GM23338 (cell line): ENCODE results near the gene APBA2. TPM values are rescaled to one million over a fixed set of nuclear protein-coding genes. Genes with fewer than 3 reads are reported as not detected.

Source experiments
- ATAC-seq: fragments of 200-7000 bp; cut with Tn5 transposase; 3 replicates; pipeline ENCODE4 v1.9.1; 2020
- DNase-seq: peaks from one replicate; pipeline ENCODE4 v3.0.0-alpha.2; 2015; ENCODE audit warnings: low spot score
- H2AFZ ChIP-seq: fragments of 200-600 bp; sonication (generic); 2 replicates; pipeline ENCODE4 v1.8.0; 2016; ENCODE audit warnings: antibody characterized with exemption, mild to moderate bottlenecking, moderate library complexity
- H3F3A ChIP-seq: fragments of 200-600 bp; sonication (generic); replicated peaks from 2 replicates; pipeline ENCODE4 v1.8.0; 2017; ENCODE audit warnings: antibody characterized with exemption, mixed run types, low read depth
- H3K27ac ChIP-seq: fragments of 200-600 bp; sonication (generic); 2 replicates; pipeline ENCODE4 v1.6.1; 2016; ENCODE audit warnings: low read depth
- H3K27me3 ChIP-seq: fragments of 200-600 bp; sonication (generic); 2 replicates; pipeline ENCODE4 v1.8.0; 2016; ENCODE audit warnings: mild to moderate bottlenecking, mixed run types, moderate library complexity; ENCODE audit not compliant: insufficient read depth
- H3K36me3 ChIP-seq: fragments of 200-600 bp; sonication (generic); 2 replicates; pipeline ENCODE4 v1.8.0; 2016; ENCODE audit warnings: mild to moderate bottlenecking; ENCODE audit not compliant: insufficient read depth
- H3K4me1 ChIP-seq: fragments of 200-600 bp; sonication (generic); 2 replicates; pipeline ENCODE4 v1.8.0; 2016; ENCODE audit warnings: mild to moderate bottlenecking, moderate library complexity; ENCODE audit not compliant: insufficient read depth
- H3K4me2 ChIP-seq: fragments of 200-600 bp; sonication (generic); 2 replicates; pipeline ENCODE4 v1.7.1; 2017; ENCODE audit warnings: mixed run types
- H3K4me3 ChIP-seq: fragments of 200-600 bp; sonication (generic); 2 replicates; pipeline ENCODE4 v1.6.1; 2016; ENCODE audit warnings: mixed run types
- H3K79me2 ChIP-seq: fragments of 200-600 bp; sonication (generic); replicated peaks from 2 replicates; pipeline ENCODE4 v1.8.0; 2017; ENCODE audit warnings: mild to moderate bottlenecking; ENCODE audit not compliant: insufficient read depth
- H3K9me2 ChIP-seq: fragments of 200-600 bp; sonication (generic); 2 replicates; pipeline ENCODE4 v1.8.0; 2017; ENCODE audit not compliant: insufficient read depth
- H4K20me1 ChIP-seq: fragments of 200-600 bp; sonication (generic); replicated peaks from 2 replicates; pipeline ENCODE4 v1.8.0; 2017; ENCODE audit warnings: mild to moderate bottlenecking; ENCODE audit not compliant: insufficient read depth
- H3K27ac Mint-ChIP-seq: 2 replicates; pipeline ENCODE4 v1.8.0; 2020; ENCODE audit warnings: inconsistent platforms, mild to moderate bottlenecking, moderate library complexity, mixed read lengths
- H3K27me3 Mint-ChIP-seq: 3 replicates; pipeline ENCODE4 v1.8.0; 2022; ENCODE audit warnings: low read depth, mild to moderate bottlenecking, moderate library complexity, mixed read lengths, inconsistent platforms; ENCODE audit not compliant: insufficient read depth, poor library complexity
- H3K36me3 Mint-ChIP-seq: 3 replicates; pipeline ENCODE4 v1.8.0; 2021; ENCODE audit warnings: low read depth, mild to moderate bottlenecking, inconsistent platforms, moderate library complexity, mixed read lengths
- H3K4me1 Mint-ChIP-seq: 3 replicates; pipeline ENCODE4 v1.8.0; 2020; ENCODE audit warnings: mild to moderate bottlenecking, inconsistent platforms, mixed read lengths
- H3K4me3 Mint-ChIP-seq: 3 replicates; pipeline ENCODE4 v1.8.0; 2021; ENCODE audit warnings: moderate library complexity, mild to moderate bottlenecking, inconsistent platforms, mixed read lengths
- H3K9me3 Mint-ChIP-seq: 3 replicates; pipeline ENCODE4 v1.8.0; 2020; ENCODE audit warnings: moderate library complexity, mild to moderate bottlenecking, inconsistent platforms, mixed read lengths
- CREB1 ChIP-seq: fragments of 250-450 bp; sonication (Bioruptor Pico); IDR thresholded peaks from 2 replicates; pipeline ENCODE4 v1.5.0; 2020; ENCODE audit warnings: low read depth, mild to moderate bottlenecking, moderate library complexity
- CTCF ChIP-seq, 2 experiments: fragments of 200-600 bp in 1 of 2; sonication (generic) in 1 of 2; conservative IDR thresholded peaks; 2 replicates each; pipeline versions ENCODE4 v1.5.1 to v1.6.1; 2016 to 2017; ENCODE audit warnings: antibody characterized with exemption in 2 of 2, low read depth in 2 of 2, mild to moderate bottlenecking in 2 of 2, moderate library complexity in 1 of 2
- ETS1 ChIP-seq: IDR thresholded peaks from 2 replicates; pipeline ENCODE4 v1.6.1; 2016; ENCODE audit warnings: antibody characterized with exemption
- EZH2 ChIP-seq: fragments of 200-600 bp; sonication (generic); IDR thresholded peaks from one replicate; pipeline ENCODE4 v1.8.0; 2017; ENCODE audit warnings: antibody characterized with exemption, mild to moderate bottlenecking, low read depth; ENCODE audit not compliant: unreplicated experiment
- EZH2phosphoT487 ChIP-seq: fragments of 200-600 bp; sonication (generic); IDR thresholded peaks from one replicate; pipeline ENCODE4 v1.8.1; 2018; ENCODE audit warnings: antibody characterized with exemption; ENCODE audit not compliant: unreplicated experiment
- JUNB ChIP-seq: IDR thresholded peaks from one replicate; pipeline ENCODE4 v1.6.1; 2016; ENCODE audit warnings: antibody characterized with exemption; ENCODE audit not compliant: unreplicated experiment
- NANOG ChIP-seq: IDR thresholded peaks from 2 replicates; pipeline ENCODE4 v1.6.1; 2016; ENCODE audit warnings: antibody characterized with exemption, borderline replicate concordance
- POLR2AphosphoS5 ChIP-seq: IDR thresholded peaks from 2 replicates; pipeline ENCODE4 v1.6.1; 2016; ENCODE audit warnings: antibody characterized with exemption, low read depth
- STAT1 ChIP-seq: IDR thresholded peaks from one replicate; pipeline ENCODE4 v1.6.1; 2016; ENCODE audit warnings: antibody characterized with exemption; ENCODE audit not compliant: unreplicated experiment
- ZNF114 ChIP-seq: fragments of 250-450 bp; sonication (Bioruptor Pico); IDR thresholded peaks from 2 replicates; pipeline ENCODE4 v1.5.0; 2020; ENCODE audit warnings: mild to moderate bottlenecking, moderate library complexity
- ZNF331 ChIP-seq: fragments of 250-450 bp; sonication (Bioruptor Pico); IDR thresholded peaks from 2 replicates; pipeline ENCODE4 v1.5.0; 2020; ENCODE audit warnings: low read depth, mild to moderate bottlenecking, moderate library complexity
- polyA plus RNA-seq: library from polyadenylated mRNA; unstranded; fragments of >200 nt; fragmentation: Nextera tagmentation; extraction: Ambion mirVana; gene quantifications from 2 replicates; pipeline ENCODE4 v1.2.1, GENCODE V29; 2016
- total RNA-seq: library from RNA; depleted of rRNA; stranded (reverse); fragments of >200 nt; shearing (Covaris generic); gene quantifications from 2 replicates; pipeline ENCODE4 v1.2.3, GENCODE V29; 2014
- TF ChIP-seq, protein P1 (sequence below): IDR thresholded peaks from one replicate; pipeline ENCODE4 v1.6.1; 2018; ENCODE audit warnings: antibody characterized with exemption; ENCODE audit not compliant: unreplicated experiment
- TF ChIP-seq, protein P2 (sequence below): fragments of 250-450 bp; sonication (Bioruptor Pico); IDR thresholded peaks from 2 replicates; pipeline ENCODE4 v1.5.0; 2020; ENCODE audit warnings: mild to moderate bottlenecking, moderate library complexity

Gene APBA2
- total and polyA plus RNA-seq, 2 experiments from 2014 or later = 5.9 to 24.7 TPM

DNA sequence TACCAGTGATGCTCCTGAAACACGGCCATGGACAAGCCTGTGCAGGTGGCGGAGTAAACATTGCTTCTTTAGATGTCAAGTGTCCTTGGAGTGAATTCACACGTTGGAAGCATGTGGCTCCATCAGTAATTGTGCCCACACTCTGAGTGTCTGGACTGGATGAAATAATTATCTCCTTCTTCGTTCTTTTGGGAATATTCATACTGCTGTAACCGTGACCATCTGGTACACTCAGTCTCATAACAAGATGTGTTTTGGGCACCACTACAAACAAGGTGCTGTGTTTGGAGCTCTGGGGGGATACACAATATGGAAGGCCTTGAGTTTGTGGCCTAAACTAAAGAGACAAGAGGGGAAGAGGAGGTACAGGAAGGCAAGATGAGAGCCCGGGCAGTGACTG is 165.6 kb downstream of the APBA2 start:
- Histone ChIP-seq H2AFZ (no peak overlapping the region), H3K4me1 (peaks cover 5% of the 10 kb centered on the region; the same call in 1 of the 2 replicates), H3F3A (no peaks in the 10 kb centered on the region), H3K4me3 (no peak overlapping the region), H3K9me2 (no peaks in the 10 kb centered on the region), H3K36me3 (no peaks in the 10 kb centered on the region), H3K4me2 (no peak overlapping the region), H3K27ac (no peak overlapping the region), H3K27me3 (no peaks in the 10 kb centered on the region), H3K79me2 (no peaks in the 10 kb centered on the region), H4K20me1 (no peaks in the 10 kb centered on the region)
- Mint-ChIP-seq H3K4me1 (peaks cover 13% of the 10 kb centered on the region), H3K9me3 (peaks cover 17% of the 10 kb centered on the region), H3K36me3 (peaks cover 11% of the 10 kb centered on the region), H3K27me3 (peaks cover 6% of the 10 kb centered on the region), H3K4me3 (no peak overlapping the region), H3K27ac (no peak overlapping the region)
- TF ChIP-seq CTCF (conservative IDR thresholded peaks at IDR 0.05; ENCODE audit: low read depth in 2 of 2) (no peak), ETS1 (no peak), ZNF331 (CRISPR knock-in tag) (no peak), ZNF114 (no peak), NANOG (no peak), POLR2AphosphoS5 (no peak), STAT1 (no peak), JUNB (no peak), EZH2 (no peak), EZH2phosphoT487 (no peak), CREB1 (CRISPR knock-in tag) (no peak)
- TF ChIP-seq, protein P1, sequence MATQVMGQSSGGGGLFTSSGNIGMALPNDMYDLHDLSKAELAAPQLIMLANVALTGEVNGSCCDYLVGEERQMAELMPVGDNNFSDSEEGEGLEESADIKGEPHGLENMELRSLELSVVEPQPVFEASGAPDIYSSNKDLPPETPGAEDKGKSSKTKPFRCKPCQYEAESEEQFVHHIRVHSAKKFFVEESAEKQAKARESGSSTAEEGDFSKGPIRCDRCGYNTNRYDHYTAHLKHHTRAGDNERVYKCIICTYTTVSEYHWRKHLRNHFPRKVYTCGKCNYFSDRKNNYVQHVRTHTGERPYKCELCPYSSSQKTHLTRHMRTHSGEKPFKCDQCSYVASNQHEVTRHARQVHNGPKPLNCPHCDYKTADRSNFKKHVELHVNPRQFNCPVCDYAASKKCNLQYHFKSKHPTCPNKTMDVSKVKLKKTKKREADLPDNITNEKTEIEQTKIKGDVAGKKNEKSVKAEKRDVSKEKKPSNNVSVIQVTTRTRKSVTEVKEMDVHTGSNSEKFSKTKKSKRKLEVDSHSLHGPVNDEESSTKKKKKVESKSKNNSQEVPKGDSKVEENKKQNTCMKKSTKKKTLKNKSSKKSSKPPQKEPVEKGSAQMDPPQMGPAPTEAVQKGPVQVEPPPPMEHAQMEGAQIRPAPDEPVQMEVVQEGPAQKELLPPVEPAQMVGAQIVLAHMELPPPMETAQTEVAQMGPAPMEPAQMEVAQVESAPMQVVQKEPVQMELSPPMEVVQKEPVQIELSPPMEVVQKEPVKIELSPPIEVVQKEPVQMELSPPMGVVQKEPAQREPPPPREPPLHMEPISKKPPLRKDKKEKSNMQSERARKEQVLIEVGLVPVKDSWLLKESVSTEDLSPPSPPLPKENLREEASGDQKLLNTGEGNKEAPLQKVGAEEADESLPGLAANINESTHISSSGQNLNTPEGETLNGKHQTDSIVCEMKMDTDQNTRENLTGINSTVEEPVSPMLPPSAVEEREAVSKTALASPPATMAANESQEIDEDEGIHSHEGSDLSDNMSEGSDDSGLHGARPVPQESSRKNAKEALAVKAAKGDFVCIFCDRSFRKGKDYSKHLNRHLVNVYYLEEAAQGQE = no peak
- TF ChIP-seq, protein P2, sequence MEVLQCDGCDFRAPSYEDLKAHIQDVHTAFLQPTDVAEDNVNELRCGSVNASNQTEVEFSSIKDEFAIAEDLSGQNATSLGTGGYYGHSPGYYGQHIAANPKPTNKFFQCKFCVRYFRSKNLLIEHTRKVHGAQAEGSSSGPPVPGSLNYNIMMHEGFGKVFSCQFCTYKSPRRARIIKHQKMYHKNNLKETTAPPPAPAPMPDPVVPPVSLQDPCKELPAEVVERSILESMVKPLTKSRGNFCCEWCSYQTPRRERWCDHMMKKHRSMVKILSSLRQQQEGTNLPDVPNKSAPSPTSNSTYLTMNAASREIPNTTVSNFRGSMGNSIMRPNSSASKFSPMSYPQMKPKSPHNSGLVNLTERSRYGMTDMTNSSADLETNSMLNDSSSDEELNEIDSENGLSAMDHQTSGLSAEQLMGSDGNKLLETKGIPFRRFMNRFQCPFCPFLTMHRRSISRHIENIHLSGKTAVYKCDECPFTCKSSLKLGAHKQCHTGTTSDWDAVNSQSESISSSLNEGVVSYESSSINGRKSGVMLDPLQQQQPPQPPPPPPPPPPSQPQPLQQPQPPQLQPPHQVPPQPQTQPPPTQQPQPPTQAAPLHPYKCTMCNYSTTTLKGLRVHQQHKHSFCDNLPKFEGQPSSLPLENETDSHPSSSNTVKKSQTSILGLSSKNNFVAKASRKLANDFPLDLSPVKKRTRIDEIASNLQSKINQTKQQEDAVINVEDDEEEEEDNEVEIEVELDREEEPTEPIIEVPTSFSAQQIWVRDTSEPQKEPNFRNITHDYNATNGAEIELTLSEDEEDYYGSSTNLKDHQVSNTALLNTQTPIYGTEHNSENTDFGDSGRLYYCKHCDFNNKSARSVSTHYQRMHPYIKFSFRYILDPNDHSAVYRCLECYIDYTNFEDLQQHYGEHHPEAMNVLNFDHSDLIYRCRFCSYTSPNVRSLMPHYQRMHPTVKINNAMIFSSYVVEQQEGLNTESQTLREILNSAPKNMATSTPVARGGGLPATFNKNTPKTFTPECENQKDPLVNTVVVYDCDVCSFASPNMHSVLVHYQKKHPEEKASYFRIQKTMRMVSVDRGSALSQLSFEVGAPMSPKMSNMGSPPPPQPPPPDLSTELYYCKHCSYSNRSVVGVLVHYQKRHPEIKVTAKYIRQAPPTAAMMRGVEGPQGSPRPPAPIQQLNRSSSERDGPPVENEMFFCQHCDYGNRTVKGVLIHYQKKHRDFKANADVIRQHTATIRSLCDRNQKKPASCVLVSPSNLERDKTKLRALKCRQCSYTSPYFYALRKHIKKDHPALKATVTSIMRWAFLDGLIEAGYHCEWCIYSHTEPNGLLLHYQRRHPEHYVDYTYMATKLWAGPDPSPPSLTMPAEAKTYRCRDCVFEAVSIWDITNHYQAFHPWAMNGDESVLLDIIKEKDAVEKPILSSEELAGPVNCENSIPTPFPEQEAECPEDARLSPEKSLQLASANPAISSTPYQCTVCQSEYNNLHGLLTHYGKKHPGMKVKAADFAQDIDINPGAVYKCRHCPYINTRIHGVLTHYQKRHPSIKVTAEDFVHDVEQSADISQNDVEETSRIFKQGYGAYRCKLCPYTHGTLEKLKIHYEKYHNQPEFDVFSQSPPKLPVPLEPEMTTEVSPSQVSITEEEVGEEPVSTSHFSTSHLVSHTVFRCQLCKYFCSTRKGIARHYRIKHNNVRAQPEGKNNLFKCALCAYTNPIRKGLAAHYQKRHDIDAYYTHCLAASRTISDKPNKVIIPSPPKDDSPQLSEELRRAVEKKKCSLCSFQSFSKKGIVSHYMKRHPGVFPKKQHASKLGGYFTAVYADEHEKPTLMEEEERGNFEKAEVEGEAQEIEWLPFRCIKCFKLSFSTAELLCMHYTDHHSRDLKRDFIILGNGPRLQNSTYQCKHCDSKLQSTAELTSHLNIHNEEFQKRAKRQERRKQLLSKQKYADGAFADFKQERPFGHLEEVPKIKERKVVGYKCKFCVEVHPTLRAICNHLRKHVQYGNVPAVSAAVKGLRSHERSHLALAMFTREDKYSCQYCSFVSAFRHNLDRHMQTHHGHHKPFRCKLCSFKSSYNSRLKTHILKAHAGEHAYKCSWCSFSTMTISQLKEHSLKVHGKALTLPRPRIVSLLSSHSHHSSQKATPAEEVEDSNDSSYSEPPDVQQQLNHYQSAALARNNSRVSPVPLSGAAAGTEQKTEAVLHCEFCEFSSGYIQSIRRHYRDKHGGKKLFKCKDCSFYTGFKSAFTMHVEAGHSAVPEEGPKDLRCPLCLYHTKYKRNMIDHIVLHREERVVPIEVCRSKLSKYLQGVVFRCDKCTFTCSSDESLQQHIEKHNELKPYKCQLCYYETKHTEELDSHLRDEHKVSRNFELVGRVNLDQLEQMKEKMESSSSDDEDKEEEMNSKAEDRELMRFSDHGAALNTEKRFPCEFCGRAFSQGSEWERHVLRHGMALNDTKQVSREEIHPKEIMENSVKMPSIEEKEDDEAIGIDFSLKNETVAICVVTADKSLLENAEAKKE (CRISPR knock-in tag) = no peak
- no peak for DNase-seq
- no peak for ATAC-seq
